HL-60 (cell line): Measurements from ENCODE around the gene TANGO6.

ENCODE experiments used
- CTCF ChIP-seq: IDR thresholded peaks from one replicate; pipeline ENCODE4 v1.5.1; 2011; ENCODE audit warnings: low read length, control low read depth, inconsistent platforms; ENCODE audit not compliant: insufficient read depth
- GABPA ChIP-seq: IDR thresholded peaks from 2 replicates; pipeline ENCODE4 v1.6.1; 2012; ENCODE audit warnings: low read depth
- POLR2AphosphoS5 ChIP-seq: IDR thresholded peaks from 2 replicates; pipeline ENCODE4 v1.6.1; 2012; ENCODE audit warnings: low read depth
- REST ChIP-seq: IDR thresholded peaks from 2 replicates; pipeline ENCODE4 v1.6.1; 2012; ENCODE audit warnings: low read depth; ENCODE audit not compliant: insufficient replicate concordance

- TF ChIP-seq CTCF, result no peak
- no peak for TF ChIP-seq REST
- no peak for TF ChIP-seq GABPA
- no peak for TF ChIP-seq POLR2AphosphoS5
Observed at GRCh38 chr16:69055980-69056379, 212.6 kb downstream of the TANGO6 start.
